Cardiac fibroblast (primary cell): ENCODE measurements around the gene ABLIM2.
A peak's percentile ranks its signal among the peaks of the same experiment; 100 is the strongest.

Experiments used
- DNase-seq, 2 donors: peaks; one replicate each; pipeline versions ENCODE4 v3.0.0 to v3.0.0-alpha.2; 2010; ENCODE audit warnings: low read depth in 2 of 2
- H3K4me3 ChIP-seq, 2 donors: replicated peaks in 1 of 2; 1 replicate in 1 of 2; 2 replicates in 1 of 2; pipeline ENCODE4 v1.5.1; 2011; ENCODE audit warnings: low read depth in 2 of 2, low read length in 2 of 2, mild to moderate bottlenecking in 2 of 2, moderate library complexity in 1 of 2
- TF ChIP-seq, protein P1 (sequence below): IDR thresholded peaks from one replicate; pipeline ENCODE4 v1.5.1; 2011; ENCODE audit warnings: low read depth, mild to moderate bottlenecking, low read length, inconsistent platforms

ABLIM2 gene

DNA sequence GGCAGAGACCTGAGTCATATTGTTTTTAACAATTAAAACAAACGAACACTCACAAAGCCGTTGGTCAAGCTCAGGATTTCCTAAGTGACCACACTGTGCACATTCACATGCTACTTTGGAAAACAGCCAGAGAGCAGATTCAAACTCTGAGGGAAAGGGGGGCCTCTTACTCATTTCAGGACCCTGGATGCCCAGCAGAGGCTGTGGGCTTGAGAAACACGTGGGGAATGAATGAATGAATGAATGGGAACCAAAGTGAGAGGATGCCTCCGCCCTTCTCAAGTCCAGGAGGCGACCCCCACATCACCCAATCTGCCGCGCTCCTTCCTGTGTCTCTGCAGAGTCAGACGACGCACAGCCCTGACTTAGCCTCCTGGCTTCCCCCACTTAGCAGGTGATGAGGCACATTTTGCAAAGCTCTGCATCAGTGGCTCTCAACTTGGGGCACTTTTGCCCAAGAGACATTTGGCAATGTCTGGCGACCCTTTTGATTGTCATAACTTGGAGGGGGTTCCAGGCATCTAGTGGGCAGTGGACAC is 76.0 kb downstream of the ABLIM2 start:
- H3K4me3 ChIP-seq = no peak overlapping the region
- TF ChIP-seq, protein P1, sequence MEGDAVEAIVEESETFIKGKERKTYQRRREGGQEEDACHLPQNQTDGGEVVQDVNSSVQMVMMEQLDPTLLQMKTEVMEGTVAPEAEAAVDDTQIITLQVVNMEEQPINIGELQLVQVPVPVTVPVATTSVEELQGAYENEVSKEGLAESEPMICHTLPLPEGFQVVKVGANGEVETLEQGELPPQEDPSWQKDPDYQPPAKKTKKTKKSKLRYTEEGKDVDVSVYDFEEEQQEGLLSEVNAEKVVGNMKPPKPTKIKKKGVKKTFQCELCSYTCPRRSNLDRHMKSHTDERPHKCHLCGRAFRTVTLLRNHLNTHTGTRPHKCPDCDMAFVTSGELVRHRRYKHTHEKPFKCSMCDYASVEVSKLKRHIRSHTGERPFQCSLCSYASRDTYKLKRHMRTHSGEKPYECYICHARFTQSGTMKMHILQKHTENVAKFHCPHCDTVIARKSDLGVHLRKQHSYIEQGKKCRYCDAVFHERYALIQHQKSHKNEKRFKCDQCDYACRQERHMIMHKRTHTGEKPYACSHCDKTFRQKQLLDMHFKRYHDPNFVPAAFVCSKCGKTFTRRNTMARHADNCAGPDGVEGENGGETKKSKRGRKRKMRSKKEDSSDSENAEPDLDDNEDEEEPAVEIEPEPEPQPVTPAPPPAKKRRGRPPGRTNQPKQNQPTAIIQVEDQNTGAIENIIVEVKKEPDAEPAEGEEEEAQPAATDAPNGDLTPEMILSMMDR = no peak
- no peak for DNase-seq

DNA sequence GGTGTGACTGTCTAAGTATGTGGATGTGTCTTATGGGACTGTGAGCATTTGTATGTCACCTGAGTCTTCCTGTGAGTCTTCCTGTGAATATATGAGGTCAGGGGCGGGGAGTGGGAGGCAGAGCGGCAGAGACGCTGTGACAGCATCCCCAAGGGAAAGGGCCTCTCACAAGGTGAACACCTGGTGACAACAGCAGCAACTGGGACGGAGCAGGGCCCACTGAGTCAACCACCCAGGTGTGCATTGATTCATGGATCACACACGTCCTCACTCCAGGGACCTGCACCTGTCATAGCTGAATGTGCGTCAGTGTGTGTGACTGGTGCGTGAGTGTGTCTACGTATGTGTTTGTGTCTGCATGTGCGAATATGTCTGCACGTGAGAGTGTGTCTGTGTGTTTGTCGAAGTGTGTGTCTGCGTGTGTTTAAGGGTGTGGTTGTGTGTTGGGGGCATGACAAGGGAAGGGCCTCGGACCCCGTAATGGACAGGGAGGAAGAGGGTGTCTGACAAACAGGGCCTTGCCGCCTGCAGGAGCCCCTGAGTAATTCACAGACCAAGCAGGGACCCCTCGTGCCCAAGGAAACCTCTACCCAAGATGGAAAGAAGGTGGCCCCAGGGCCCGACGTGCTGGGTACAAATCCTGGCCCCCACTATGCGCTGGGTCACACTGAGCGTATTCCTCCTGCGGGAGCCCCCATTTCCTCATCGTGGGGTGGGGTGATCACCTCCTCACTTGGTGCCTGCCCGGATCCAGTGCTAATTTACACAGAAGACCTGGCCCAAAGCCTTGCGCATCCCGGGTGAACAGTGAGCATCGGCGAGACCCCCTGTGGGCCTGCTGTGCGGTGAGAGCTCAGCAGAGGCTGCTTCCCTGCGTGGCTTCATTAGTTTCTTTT is 76.7 kb downstream of the ABLIM2 start:
- no peak for DNase-seq
- TF ChIP-seq, protein P1 = no peak
- H3K4me3 ChIP-seq = no peak overlapping the region

DNA sequence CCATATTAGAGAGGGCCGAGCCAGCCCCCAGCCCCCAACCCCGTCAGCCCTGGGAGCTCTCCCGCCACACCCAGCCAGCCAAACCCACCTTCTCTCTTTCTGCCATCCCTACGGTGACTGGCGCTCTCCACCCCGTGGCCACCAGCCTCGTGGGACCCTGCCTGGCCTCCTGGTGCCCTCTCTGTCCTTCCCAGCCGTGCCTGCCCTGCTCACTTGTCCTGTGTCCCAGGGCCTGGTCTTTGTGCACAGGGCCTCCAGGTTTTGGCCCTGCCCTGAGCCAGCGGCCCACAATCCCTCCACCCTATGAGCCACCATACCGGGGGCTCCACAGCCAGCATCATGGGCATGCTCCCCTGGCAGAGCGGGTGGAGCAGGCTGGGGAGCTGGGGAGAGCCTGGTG is 77.4 kb downstream of the ABLIM2 start:
- H3K4me3 ChIP-seq = no peak overlapping the region
- TF ChIP-seq, protein P1 = no peak
- DNase-seq = no peak

DNA sequence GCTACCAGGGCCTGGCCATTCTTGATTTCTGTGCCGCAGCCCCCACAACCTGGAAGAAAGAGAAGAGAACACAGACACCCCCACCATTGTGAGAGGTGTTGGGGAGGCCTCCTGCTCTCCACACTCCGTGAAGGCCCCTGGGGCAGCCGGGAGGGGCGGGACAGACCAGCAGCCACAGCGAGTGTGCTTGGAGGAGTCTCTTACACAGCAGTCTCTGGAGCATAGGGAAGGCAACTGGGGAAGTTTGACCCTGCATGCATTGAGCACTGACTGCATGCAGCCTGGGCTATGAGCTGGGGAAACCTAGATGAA is 77.9 kb downstream of the ABLIM2 start:
- no peak for DNase-seq
- H3K4me3 ChIP-seq = no peak overlapping the region
- TF ChIP-seq, protein P1 = no peak

DNA sequence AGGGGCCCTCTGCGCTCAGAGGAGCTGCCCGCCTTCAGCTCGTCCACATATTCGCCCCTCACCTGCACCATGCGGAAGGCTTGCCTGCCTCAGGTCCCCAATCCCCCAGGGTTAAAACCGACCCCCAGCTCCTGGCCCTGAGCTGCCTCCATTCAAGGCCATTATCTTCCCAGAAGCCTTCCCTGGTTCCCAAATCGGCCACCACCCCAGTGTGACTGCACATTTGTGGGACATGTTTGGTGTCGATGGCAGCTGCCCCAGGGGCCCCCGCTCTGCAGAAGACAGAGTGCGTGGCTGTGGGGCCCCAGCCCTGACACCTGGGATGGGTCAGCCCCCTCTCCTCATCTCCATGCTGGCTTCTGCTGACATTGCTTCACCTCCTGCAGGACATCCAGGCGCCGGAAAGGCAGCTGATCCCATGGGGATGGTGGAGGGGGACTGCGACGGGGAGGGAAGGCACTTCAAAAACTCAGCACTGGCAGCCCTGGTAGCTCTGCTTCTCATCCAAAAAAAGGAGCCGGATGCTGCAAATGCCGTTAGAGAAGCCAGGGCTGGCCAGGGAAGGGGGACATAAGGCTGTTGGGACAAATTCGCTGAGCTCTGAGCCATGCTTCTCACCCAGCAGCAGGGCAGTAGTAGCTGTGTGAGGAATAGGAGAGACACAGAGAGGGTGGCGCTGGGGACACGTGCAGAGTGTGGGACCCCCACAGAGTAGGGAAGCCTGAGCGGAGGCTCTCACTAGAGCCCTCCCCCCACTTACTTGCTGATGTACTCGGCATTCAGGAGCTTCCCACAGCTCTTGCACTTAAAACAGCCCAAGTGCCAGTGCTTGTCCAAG is 78.5 kb downstream of the ABLIM2 start:
- H3K4me3 ChIP-seq = no peak overlapping the region
- no peak for DNase-seq
- TF ChIP-seq, protein P1 = no peak

DNA sequence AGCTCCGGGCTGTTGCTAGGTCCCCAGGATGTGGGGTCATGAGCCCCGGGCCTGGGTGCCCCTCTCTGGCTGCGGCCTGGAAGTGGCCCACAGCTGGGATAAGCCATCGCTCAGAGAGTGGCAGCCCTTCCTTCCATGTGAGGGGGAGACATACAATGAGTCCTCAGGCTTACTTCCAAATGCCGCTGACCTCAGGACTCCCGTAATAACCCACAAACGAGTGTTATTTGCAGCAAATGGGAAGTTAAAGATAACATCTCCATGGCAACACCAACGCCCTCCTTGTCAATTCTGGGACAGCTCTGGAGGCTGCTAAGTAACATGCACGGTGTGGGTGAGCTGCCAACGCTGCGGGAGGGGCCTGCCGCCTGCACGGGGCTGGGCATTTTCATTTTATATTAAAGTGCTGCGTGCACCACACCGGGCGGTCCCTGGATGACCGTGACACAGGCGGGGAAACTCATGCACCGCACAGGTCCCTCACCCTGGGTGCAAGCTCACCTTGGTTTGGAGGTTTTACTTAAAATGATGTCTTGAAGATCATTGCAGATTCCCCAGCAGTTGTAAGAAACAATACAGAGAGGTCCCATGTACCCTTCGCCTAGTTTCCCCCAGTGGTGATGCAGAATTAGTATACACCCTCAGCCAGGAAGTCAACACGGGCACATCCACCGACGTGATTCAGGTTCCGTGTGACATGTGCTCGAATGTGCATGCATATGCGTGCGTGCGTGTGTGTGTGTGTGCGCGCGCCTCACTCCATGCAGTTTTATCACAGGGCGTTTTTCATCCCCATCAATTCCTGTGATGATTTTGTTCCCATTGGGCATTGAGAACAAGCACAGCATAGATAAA is 79.4 kb downstream of the ABLIM2 start:
- DNase-seq = peak in 1 of 2 donors; percentile 79
- TF ChIP-seq, protein P1 = no peak

More for the DNA sequence above, 79.4 kb downstream of the ABLIM2 start:
- H3K4me3 ChIP-seq = no peak overlapping the region
